ENCODE data around the gene RNLS.

The RNLS gene

DNA sequence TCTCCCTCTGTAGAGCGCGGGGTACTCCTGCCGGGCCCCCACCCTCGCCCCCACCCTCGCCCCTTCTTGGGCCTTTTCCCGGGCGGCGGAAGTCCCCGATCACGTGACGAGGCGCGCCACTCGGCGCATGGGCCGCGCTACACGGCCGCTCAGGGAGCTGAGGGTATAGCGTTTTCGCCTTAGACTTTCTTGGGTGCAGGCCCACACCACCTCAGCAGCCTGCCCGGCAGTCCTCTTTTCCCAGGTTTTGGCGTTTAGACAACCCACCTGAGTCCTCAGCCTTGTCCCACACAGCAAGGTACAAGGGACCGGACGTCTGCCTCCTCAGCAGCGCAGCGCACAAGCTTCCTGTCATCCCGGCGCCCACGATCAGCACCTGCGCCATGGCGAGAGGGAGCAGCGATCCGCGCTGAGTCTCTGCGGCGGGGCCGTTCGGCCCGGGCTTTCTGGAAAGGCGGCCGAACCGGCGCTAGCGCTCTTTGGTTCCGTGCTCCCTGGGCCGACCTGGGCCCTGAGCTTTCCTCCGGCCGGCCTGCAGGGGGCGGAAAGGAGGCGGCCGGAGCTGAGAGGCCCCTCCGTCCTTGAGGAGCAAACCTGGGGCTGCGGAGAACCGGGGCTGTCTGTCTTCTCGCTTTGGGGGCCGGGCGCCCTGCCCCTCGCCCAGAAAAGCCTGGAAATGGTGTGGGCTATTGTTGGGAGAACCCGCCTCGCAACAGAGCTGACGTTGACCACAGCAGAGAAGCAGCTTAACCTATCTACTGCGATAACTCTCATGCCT lies at the start of gene RNLS:
Gene RNLS (minus strand): TSS at position 513 of the 778 bp plus-strand sequence.
- peak; percentile 47 to 50 for DNase-seq (ENCODE audit: low read depth in 2 of 2)

DNA sequence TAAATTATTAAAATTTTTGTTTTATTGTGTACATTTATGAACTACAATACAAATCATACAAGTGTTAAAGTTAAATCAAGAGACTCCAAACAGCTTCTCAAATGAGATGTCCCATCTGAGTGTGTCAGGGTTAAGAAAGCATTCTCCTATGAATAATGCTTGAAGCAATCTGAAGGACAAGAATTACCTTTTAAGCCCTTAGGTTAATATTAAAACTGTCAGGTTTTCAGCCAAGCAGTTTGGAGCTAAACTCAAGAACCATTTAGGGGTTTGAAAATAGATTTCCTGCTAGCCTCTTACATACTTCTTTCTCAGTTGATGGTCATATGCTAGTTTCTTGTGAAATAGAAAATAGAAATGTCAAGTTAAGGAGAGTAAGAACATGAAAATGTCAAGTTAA lies 41.7 kb upstream of the RNLS start:
- no peak for DNase-seq (ENCODE audit: low read depth in 2 of 2)

DNA sequence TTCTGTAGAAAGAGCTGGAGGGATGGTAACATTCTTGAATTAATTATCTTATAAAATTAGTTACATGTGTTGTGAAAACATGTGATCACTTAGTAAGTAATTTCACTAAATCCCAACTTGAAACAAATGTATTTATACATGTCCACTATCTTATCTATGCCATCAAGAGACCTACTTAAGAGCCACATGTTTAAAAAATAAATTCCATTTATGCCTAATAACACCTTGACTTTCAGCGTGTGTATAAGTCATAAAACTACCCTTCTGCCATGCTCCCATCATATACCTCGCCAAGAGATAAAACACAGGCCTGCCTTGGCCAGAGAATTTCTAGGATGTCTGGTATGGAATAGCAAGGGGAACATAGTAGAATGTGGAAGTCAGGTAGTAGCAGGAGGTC lies 40.7 kb upstream of the RNLS start:
- DNase-seq (ENCODE audit: low read depth in 2 of 2) = no peak

DNA sequence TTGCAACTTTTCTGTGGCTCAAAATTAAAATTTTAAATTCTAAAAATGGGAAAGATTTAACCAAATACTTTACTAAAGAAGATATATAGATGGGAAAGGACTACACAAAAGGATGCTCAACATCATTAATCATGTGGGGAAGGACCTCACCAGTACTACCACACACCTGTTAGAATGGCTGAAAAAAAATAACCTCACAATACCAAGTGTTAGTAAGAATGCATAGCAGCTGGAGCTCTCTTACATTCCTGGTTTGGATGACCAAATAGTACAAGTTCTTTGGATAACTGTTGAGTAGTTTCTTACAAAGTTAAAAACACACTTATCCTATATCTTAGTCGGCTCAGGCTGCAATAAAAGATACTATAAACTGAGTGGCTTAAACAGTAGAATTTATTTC lies 37.3 kb upstream of the RNLS start:
- no peak for DNase-seq (ENCODE audit: low read depth in 2 of 2)

DNA sequence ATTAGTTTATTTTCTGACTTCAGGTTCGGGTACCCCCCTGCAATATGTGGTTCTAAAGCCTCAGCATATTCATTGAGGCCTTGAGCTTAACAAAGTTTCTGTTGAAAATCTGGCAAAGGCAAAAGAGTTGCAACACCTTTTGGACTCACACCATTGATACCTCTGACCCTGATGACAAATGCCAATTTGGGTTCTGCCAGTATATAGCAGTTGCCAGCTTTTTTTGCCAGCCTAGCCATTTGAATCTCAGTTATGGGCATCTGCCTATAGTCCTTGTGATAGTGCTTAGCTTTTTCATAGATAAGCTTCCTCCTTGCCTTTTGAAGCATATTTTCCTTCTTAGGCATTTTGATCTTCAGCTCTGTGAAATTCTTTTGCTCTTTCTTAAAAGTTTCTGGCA lies 35.4 kb upstream of the RNLS start:
- no peak for DNase-seq (ENCODE audit: low read depth in 2 of 2)

DNA sequence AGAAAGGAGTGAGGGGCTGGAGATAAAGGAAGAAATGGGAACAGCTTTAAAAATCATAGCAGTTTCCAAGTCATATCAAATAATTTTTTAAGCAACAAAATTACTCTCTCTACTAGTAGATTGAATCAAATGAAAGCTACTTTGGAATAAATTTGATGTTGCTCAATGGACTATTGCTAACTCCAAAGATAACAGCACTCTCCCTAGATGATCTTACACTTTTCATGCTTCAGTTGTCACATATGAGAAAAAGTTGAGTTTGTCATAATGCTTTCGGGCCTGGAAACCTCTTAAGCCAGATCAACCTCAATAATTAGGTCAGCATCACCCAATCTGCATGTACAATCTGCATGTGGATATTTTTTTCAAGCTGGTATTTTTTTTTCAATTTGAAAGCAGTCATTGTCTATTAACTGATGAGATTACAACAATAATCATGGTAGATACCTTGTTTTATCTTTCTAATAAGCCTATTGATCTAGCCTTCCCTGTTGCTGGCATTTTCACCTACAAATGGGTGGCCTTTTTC lies 34.7 kb upstream of the RNLS start:
- no peak for DNase-seq (ENCODE audit: low read depth in 2 of 2)

DNA sequence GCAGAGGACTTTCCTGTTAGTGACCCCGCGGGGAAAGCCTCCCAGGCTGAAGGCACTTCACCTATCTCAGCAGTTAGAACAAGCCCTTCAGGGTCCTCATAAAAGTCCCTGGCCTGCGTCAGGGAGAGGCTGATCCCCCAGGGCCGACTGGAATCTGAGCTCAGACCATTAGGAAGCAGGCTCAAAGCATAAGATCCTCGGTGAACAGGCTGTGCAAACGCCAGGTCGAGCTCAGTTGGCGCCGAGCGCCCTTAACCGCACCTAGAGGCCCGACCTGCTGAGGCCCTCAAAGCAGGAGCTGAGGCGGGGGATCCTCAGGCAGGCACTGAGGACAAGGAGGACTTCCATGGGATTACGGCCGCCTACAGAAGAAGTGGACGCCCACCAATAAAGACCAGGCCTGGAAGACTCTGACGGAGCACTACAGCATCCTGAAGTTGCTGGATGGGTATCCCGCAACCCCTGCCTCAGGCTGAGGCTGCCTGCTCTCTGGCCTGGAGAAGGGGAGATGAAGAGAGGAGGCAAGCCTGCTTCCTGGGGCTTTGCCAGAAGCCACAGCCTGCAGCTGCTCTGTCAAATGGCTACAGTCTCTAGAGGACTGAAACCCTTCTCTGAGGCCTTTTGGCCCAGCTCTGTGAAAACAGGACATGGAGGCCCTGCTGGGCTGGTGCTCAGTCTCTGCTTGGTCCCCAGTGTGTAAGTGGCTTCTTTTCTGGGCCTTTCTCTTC lies 33.3 kb upstream of the RNLS start:
- no peak for DNase-seq (ENCODE audit: low read depth in 2 of 2)

DNA sequence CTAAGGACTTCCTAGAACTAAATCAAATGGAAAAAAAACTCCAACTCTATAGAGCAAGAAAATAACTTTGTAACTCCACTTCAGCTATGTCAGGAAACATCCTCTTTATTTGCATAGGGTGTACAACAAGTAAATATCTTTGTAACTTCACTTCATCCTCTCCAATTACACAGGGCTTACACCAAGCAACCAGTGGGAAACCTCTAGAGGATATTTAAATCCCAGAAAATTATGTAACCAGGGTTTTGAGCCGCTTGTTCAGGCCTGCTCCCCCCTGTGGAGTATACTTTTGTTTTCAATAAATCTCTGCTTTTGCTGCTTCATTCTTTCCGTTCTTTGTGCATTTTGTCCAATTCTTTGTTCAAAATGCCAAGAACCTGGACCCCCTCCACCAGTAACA lies 25.7 kb upstream of the RNLS start:
- no peak for DNase-seq (ENCODE audit: low read depth in 2 of 2)

DNA sequence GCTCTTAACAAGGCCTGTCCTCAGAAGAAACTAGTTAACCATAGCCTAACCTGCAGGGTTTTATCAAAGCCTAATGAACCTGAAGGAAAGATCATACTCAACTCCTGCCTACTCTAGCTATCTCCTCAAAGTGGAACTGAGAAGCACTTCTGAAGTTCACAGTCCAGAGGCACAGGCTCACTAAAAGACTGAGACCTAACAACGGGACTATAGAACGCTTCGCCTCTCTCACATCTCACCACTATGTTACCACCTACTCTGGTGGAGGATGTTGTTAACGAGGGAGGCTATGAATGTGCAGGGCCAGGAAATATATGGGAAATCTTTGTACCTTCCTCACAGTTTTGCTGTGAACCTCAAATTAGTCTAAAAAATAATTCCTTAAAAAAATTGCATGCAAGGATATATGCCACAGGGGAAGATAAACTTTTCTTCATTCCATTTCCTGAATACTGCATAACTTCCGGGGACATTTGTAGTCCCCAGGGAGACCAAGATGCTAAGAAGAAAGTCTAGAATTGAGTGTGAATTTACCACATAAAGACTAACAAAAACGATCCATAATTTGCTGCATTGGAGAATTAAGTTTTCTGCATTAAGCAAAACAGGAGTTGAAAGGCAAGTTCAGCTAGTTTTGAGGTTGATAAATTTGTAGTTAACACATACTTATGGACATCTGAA lies 25.1 kb upstream of the RNLS start:
- DNase-seq (ENCODE audit: low read depth in 2 of 2) = no peak

DNA sequence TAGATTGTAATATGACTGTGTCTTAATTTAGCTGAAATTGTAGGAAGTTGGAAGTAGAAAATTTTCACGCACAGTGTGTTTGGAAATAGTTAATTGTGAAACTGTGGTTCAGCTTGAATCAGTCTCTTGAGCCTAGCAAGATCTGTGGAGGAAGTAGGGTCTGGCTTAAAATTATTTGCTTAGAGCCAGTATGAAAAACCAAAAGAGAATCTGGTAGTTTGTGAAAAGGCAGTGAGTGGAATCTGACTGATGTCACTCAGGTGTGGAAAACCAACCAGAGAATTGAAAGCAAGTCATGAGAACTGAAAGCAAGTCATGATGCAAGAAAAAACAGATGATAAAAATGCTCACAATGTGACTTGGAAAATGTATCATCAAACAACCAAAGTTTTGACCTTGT lies 14.9 kb upstream of the RNLS start:
- no peak for DNase-seq (ENCODE audit: low read depth in 2 of 2)

DNA sequence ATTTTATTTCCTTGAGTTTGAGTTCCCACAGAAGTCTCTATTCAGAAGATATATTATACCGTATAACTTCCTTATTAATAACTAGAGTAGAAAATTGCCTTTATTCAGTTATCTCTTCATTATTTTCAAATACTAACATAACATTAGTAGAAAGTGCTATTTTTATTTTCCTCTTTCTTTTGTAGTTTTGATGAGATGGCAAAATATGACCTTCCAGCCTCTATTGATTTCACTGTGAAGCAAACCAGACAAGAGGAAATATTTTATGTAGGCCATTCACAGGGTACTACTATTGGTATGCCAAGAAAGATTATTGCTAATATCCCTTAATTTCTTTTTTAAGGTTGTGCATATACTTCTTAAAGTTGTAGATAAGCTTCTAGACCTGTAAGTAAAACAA lies 11.4 kb upstream of the RNLS start:
- DNase-seq (ENCODE audit: low read depth in 2 of 2) = no peak

DNA sequence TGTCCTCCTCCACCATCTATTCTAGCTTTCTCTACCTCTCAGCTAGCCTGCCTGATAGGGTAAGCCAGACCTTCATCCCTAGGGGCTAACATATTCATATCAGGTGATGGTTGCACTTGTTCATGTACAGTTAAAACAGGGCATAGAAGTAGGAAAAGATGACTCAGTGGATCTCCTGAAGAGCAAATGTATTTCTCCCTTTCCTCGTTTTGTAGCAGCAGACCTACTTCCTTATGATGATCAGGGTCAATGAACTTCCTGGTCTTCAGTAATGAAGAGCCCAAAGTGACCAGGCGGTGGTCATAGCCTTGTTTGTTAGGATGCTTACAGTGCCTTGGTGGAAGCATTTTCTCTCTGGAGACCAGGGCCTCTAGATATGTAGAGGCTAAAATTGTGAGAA lies 9.8 kb upstream of the RNLS start:
- no peak for DNase-seq (ENCODE audit: low read depth in 2 of 2)

DNA sequence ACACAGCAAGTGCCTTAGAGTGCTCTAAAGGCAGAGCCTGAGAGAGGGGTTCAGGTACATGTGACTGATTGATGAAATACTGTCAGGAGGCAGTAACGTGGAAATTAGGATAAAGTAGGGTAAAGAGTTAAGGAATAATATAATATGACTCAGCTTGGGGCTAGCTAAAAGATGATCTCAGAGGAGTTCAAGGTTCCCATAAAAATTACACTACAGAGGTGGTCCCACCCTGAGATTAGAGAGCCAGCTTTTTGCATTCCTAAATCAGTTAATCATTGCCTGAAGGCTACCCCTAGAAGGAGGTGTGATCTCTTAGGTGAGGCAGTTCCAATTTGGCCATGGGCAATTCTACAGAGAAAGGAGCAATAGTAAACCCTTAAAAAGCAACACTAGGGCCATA lies 9.3 kb upstream of the RNLS start:
- DNase-seq (ENCODE audit: low read depth in 2 of 2) = no peak

DNA sequence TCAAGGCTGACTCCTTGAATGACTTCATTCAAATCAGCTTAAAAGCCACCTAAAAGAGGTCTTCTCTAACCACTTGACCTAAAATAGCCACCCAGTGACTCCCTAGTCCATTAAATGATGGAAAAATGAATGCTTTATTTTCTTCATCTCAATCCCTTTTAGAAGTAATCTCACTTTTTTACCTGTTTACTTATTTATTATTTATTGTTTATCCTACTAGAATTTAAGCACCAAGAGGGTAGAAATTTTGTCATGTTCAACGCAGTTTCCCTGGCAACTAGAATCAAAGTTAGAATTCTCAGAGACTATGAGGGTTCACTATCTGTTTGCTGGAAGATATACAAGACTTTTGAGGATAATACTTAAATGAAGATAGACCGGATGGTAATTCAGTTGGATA lies 3.3 kb upstream of the RNLS start, which contains the start of gene LIPJ:
Gene LIPJ (plus strand): TSS at position 301 of the 400 bp plus-strand sequence. CDS start 3,926 bp downstream, outside the sequence.
- no peak for DNase-seq (ENCODE audit: low read depth in 2 of 2)

DNA sequence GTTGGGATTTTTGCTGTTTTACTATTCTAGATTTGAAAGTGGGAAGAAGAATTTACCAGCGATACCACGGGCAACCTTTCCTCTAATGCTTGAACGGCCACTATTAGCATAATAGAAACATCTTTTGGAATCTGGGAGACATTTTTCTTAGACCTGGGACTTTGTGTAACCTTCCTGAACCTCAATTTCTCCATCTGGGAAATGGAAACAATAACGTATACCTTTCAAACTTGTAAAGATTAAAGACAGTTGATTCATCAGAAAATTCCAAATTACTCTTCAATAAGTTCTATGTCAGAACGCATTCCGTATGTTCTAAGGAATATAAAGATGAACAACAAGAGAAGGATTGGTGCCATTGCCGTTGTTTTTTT lies 453 bp upstream of the RNLS start:
- DNase-seq (ENCODE audit: low read depth in 2 of 2) = no peak

DNA sequence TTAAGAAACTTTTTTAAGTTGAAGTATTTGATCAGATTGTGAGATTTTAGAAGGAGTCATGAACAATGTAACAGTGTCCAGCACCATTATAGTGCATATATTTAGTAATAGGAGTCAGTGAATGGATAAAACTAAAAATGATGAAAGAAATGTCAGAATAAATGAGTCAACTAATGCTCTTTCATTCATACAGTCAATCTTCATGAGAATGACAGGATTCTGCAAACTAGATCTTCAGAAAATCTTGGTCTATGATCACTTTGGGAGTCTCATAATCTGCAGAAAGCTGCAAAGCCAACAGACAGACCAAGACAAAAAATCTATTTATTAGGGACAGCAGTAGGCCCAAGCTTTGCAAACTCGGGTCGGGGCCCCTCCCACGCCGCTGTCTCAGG lies 710 bp downstream of the RNLS start:
- DNase-seq (ENCODE audit: low read depth in 2 of 2) = no peak

DNA sequence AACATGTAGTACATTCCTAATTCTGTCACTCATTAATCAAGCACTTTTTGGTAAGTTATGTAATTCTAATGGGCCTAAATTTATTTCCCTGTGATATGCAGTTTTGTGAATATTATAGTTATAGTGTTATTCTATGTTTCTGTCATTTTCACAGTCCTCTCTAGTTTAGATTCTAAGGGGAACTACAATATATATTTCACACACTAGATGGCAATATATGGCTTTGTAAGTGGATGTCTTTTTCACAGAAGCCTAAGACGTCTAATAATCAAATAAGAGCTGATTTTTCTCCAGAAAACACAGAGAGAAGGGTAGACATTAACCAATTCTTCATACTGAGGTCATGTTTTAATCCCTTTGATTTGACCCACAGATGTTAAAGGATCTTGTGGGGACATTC lies 18.0 kb downstream of the RNLS start:
- DNase-seq (ENCODE audit: low read depth in 2 of 2) = no peak

DNA sequence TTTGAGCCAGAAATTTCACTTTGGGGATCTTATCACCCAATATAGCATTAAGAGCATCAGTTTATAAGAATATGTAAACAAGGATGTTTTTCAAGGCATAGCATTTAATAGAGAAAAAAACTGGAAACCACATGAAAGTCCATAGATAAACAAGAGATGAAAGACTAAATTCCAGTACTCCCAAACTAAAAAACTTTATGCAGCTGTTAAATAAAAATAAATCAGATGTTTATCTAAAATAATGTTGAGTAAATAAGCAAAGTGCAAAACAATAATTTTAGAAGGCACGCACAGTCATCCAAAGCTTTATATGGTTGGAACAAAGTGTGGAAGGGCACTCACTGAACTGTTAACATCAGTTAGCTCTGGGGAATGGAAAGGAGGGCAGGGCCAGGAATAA lies 21.0 kb downstream of the RNLS start:
- DNase-seq (ENCODE audit: low read depth in 2 of 2) = no peak

DNA sequence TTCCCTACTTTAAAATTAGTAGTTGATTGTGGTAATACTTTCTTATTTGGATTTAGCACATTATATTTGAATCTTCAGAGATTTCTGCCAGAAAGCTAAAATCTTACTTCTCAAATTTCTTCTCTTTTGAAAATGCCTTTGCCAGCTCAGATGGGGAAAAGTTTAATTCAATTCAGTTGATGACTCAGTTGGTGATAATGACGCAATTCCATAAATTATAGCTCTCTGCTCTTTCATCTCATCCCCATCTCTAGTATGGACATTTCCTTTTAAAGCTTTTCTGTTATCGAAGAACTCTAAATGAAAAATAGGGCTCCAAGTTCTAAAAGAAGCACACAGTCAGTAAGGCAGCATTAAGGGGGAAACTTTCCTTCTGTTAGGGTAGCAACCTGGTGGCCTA lies 25.5 kb downstream of the RNLS start:
- DNase-seq (ENCODE audit: low read depth in 2 of 2) = no peak

DNA sequence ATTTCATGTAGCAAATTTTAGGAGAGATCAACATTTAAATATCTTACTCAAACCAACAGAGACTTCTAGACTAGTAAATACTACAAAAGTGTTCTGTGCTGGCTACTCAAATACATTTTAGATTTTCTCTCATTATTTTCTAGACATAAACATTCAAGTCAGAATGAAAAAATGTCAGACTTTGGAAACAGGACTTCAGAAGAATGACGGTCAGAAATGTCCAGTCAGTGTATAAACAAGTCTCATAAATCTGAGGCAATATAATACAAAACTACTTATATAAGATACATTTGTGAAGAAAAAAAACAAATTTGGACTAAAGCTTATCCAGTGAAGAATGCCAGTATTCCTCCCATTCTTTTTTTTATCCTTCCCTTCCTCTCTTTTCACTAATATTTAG lies 25.9 kb downstream of the RNLS start:
- DNase-seq (ENCODE audit: low read depth in 2 of 2) = no peak

DNA sequence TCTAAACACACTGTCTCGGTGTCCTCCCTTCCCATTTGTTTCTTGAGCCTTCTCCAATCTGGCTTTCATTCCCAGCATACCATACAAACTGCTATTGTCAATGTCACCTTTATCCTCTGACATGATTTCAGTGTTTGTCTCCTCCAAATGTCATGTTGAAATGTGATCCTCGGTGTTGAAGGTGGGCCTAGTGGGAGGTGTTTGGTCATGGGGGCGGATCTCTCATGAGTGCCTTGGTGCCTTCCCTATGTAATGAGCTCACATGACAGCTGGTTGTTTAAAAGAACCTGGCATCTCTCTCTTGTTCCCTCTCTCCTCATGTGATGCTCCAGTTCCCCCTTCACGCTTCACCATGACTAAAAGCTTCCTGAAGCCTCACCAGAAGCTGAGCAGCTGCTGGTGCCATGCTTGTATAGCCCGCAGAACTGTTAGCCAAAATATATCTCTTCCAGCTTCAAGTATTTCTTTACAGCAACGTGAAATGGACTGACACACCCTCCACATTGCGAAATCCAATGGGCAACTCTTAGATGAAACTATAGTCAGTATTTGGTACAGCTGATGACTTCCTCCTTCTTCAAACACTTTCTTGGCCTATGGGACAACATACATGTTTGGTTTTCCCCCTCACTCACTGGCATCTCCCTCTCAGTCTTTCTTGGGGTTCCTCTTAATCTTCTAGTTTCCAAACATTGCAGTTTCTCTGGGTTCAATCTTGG lies 27.8 kb downstream of the RNLS start:
- DNase-seq (ENCODE audit: low read depth in 2 of 2) = no peak

All from activated CD4-positive, alpha-beta T cell treated with anti-CD3 and anti-CD28 coated beads for 24 hours (primary cell).